Body of pancreas (tissue), 4 donors: ENCODE data around the gene LYST.

Source experiments
- CTCF ChIP-seq, 7 experiments: fragments of 450-650 bp in 4 of 7; fragments of 200-600 bp in 3 of 7; sonication (generic) in 3 of 7; IDR thresholded peaks; one replicate each; pipeline ENCODE4 v1.5.1; 2016 to 2019; ENCODE audit warnings: antibody characterized with exemption in 7 of 7
- POLR2A ChIP-seq, 3 donors: fragments of 450-650 bp; IDR thresholded peaks; one replicate each; pipeline ENCODE4 v1.6.1; 2016; ENCODE audit warnings: antibody characterized with exemption in 3 of 3, mild to moderate bottlenecking in 2 of 3

GRCh38 chr1:235776396-235776795 is 90.3 kb downstream of the LYST start:
- TF ChIP-seq CTCF (IDR thresholded peaks at IDR 0.05): no peak
- TF ChIP-seq POLR2A (IDR thresholded peaks at IDR 0.05): no peak
